Ishikawa (cell line): ENCODE measurements around the gene HOXC10.

Experiments
- CEBPB ChIP-seq: IDR thresholded peaks from 2 replicates; pipeline ENCODE4 v1.6.1; 2012
- CREB1 ChIP-seq: IDR thresholded peaks from 2 replicates; pipeline ENCODE4 v1.6.1; 2012; ENCODE audit warnings: low read depth
- EGR1 ChIP-seq: IDR thresholded peaks from 2 replicates; pipeline ENCODE4 v1.6.1; 2012
- EP300 ChIP-seq: IDR thresholded peaks from 2 replicates; pipeline ENCODE4 v1.6.1; 2012; ENCODE audit warnings: borderline replicate concordance
- FOXM1 ChIP-seq: IDR thresholded peaks from 2 replicates; pipeline ENCODE4 v1.6.1; 2012; ENCODE audit warnings: low read depth, borderline replicate concordance
- MAX ChIP-seq: IDR thresholded peaks from 2 replicates; pipeline ENCODE4 v1.6.1; 2012
- NFIC ChIP-seq: IDR thresholded peaks from 2 replicates; pipeline ENCODE4 v1.6.1; 2012
- RAD21 ChIP-seq: IDR thresholded peaks from 2 replicates; pipeline ENCODE4 v1.6.1; 2012; ENCODE audit warnings: low read depth
- TAF1 ChIP-seq: IDR thresholded peaks from 2 replicates; pipeline ENCODE4 v1.6.1; 2012; ENCODE audit warnings: low read depth, mild to moderate bottlenecking
- TCF12 ChIP-seq: IDR thresholded peaks from 2 replicates; pipeline ENCODE4 v1.6.1; 2012; ENCODE audit warnings: low read depth
- TEAD4 ChIP-seq: IDR thresholded peaks from 2 replicates; pipeline ENCODE4 v1.6.1; 2012
- YY1 ChIP-seq: IDR thresholded peaks from 2 replicates; pipeline ENCODE4 v1.6.1; 2012; ENCODE audit warnings: low read depth
- ZBTB7A ChIP-seq: IDR thresholded peaks from 2 replicates; pipeline ENCODE4 v1.6.1; 2012; ENCODE audit warnings: low read depth
- TF ChIP-seq, protein P1 (sequence below): IDR thresholded peaks from 2 replicates; pipeline ENCODE4 v1.6.1; 2012
- TF ChIP-seq, protein P2 (sequence below): IDR thresholded peaks from 2 replicates; pipeline ENCODE4 v1.6.1; 2012; ENCODE audit warnings: low read depth, mild to moderate bottlenecking

HOXC10 gene

GRCh38 chr12:54034785-54035310 lies 49.9 kb downstream of the HOXC10 start:
- TF ChIP-seq EGR1, result no peak
- no peak for TF ChIP-seq TEAD4
- no peak for TF ChIP-seq MAX
- no peak for TF ChIP-seq NFIC
- TF ChIP-seq, protein P1, sequence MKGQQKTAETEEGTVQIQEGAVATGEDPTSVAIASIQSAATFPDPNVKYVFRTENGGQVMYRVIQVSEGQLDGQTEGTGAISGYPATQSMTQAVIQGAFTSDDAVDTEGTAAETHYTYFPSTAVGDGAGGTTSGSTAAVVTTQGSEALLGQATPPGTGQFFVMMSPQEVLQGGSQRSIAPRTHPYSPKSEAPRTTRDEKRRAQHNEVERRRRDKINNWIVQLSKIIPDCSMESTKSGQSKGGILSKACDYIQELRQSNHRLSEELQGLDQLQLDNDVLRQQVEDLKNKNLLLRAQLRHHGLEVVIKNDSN, result no peak
- no peak for TF ChIP-seq TAF1
- TF ChIP-seq RAD21, result no peak
- TF ChIP-seq CEBPB, result no peak
- TF ChIP-seq TCF12, result no peak
- TF ChIP-seq CREB1, result no peak
- TF ChIP-seq YY1, result no peak

DNA sequence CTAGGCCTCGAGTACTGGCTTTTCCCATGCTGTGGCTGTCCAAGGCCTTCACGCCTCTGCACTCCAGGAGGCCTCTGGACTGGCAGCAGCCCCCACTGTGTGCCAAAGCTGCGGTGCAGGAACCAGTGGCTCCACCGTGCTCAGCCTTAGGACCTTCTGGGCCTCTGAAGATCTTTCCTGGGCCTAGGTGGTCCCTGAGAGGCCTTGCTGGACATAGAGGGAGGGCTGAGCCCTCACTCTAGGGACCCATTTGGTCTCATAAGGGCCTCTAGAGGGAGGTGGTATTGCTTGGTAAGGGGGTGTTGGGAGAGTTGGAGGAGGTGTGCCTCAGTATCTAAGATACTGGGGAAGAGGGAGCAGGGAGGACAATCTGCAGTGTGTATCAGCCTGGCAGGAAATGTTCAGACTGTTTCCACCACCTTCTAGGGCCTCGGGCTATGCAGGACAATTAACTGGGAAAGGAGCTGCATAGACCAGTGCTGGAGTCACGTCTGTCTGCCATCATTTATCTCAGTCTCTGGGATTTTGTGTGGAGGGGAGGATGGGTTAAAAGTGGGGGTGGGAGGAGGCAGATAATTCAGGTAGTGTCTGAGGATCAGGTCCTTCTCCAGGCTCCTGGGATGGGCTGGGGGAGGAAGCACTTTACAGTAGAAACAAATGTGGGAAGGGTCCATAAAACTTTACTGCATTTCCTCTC lies 50.8 kb downstream of the HOXC10 start:
- no peak for TF ChIP-seq YY1
- TF ChIP-seq EGR1, result no peak
- TF ChIP-seq ZBTB7A, result no peak
- no peak for TF ChIP-seq TEAD4
- TF ChIP-seq, protein P1, result no peak

DNA sequence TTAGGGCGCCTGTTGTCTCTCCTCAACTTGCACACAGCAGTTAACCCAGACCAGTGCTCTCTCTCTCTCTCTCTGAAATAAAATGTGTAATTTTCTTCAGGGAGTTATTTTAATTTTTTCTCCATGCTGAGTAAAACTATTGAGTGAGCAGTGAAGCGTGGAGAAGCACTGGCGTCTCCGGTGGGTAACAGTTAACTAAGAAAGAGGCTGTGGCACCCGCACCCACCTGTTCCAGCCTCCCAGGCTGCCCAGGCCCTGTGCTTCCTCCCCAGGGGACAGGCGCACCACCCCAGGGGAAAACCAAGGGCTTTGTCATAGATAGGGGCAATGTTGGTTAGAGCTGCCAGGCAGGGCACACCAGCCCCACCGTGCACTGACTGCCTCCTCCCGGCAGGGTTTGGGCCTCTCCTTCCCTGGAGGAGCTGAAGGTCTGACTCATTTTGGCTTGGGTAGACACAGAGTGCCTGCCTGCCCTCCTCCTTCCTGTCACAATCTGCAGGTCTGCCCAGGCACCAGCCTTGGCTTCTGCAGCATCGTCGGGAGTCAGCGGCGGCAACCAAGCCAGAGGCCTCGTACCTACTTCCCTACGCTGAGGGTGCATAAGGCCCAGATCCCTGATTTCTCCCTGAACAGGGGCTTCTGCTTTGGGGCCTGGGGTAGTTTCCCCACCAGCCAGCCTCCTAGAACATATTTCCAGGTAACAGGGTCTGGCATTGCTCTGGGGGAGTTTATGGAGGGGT lies 51.8 kb downstream of the HOXC10 start:
- TF ChIP-seq TEAD4 (no peak), EGR1 (no peak), EP300 (no peak), TCF12 (no peak), NFIC (no peak), YY1 (no peak), RAD21 (no peak), CEBPB (no peak), MAX (no peak), FOXM1 (no peak)

DNA sequence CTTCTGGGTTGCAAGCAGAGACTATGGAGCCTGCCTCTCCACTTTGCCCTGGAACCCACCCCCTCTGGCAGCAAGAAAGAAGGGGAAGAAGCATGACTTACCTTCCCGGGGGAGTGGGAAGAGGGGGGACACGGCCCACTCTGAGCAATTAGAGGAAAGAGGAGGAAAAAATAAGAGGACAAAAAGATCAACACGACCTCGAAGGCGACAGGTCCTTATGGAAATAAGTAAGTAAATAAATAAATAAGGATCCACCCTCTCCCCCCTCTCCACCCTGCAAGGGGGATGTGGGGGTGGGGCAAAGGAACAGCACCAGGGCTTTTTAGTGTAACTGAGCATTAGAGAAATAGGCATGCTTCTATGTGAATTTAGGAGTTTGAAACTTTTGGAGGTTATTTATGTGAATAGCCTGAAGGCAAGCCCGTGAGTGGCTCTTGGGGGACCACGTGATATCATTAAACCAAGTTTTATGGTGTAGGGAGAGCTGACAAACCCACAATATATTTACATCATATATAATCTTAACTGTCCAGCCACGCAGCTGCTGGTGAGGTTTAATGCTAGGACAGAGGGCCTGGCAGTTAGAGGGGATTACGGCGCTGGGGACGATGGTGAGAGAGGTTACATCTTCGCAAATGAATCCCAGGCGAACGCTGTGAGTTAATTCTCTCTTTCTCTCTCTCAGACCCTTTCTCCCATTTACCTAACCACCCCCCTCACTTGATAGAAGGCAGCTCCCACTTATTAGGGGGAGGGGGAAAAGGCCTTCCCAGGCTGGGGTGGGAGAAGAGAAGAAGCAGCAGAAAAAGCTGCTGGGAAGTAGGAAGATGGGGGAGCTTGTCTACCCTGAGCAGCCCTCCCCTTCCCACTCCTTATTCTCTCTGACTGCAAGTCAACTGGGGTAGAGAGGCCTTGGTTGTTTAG lies 52.7 kb downstream of the HOXC10 start:
- TF ChIP-seq ZBTB7A (no peak), RAD21 (no peak), YY1 (no peak), EGR1 (no peak), TAF1 (no peak), CREB1 (no peak), NFIC (no peak), TEAD4 (no peak), MAX (no peak), FOXM1 (no peak), EP300 (no peak), TCF12 (no peak), CEBPB (no peak)
- TF ChIP-seq, protein P1, result no peak
- TF ChIP-seq, protein P2, sequence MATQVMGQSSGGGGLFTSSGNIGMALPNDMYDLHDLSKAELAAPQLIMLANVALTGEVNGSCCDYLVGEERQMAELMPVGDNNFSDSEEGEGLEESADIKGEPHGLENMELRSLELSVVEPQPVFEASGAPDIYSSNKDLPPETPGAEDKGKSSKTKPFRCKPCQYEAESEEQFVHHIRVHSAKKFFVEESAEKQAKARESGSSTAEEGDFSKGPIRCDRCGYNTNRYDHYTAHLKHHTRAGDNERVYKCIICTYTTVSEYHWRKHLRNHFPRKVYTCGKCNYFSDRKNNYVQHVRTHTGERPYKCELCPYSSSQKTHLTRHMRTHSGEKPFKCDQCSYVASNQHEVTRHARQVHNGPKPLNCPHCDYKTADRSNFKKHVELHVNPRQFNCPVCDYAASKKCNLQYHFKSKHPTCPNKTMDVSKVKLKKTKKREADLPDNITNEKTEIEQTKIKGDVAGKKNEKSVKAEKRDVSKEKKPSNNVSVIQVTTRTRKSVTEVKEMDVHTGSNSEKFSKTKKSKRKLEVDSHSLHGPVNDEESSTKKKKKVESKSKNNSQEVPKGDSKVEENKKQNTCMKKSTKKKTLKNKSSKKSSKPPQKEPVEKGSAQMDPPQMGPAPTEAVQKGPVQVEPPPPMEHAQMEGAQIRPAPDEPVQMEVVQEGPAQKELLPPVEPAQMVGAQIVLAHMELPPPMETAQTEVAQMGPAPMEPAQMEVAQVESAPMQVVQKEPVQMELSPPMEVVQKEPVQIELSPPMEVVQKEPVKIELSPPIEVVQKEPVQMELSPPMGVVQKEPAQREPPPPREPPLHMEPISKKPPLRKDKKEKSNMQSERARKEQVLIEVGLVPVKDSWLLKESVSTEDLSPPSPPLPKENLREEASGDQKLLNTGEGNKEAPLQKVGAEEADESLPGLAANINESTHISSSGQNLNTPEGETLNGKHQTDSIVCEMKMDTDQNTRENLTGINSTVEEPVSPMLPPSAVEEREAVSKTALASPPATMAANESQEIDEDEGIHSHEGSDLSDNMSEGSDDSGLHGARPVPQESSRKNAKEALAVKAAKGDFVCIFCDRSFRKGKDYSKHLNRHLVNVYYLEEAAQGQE, result no peak

DNA sequence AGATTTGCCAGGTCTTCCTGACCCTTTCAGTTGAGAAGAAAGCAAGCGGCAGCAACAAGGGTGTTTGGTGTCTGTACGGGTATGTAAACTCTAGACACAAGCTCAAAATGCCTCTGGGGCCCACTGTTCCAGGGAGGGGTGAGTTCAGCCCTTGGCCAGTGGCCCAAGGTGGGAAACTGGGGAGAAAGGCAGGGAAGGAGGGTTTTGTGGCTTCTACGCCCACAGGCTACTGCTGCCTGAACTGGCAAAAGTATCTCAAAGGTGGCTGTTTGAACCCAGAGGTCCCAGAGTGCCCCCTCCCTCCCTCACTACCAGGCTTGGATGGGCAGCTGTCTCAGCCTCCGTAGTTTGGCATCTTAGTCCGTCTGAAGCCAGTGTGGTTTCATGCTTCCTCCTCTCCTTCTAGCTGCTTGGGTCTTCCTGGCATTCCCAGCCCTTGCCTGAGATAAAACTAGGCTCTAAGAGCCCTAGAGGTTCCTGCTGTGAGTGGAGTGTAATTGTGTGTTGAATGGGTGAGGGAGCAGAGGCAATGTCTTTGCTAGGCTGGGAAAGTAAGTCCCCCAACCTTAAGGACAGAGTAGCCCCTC lies 53.4 kb downstream of the HOXC10 start:
- TF ChIP-seq YY1 (no peak), TCF12 (no peak), RAD21 (no peak), EP300 (no peak), CREB1 (no peak), NFIC (no peak), TEAD4 (no peak), CEBPB (no peak), TAF1 (no peak), EGR1 (no peak), FOXM1 (no peak), ZBTB7A (no peak), MAX (no peak)
- TF ChIP-seq, protein P1, result no peak
- TF ChIP-seq, protein P2, result no peak
